ENCODE data around the gene ARF6.
"Not testable (repeated sequence)": the region's sequence is repeated elsewhere in the genome, so short reads cannot be mapped to it uniquely, and the experiment has no call there.

ARF6 gene

GRCh38 chr14:49892636-49893308 is at the start of gene ARF6:
TSS of gene ARF6 (plus strand) at chr14:49893082. CDS start at chr14:49893737, 655 bp downstream.
- DNase-seq (ENCODE audit: low spot score): peak; percentile 96

GRCh38 chr14:49849213-49849847 is 43.6 kb upstream of the ARF6 start:
- no peak for DNase-seq (ENCODE audit: low spot score)

- no peak for DNase-seq (ENCODE audit: low spot score)
Measured at GRCh38 chr14:49851813-49852212, 41.1 kb upstream of the ARF6 start.

GRCh38 chr14:49852301-49853157 is 40.4 kb upstream of the ARF6 start, which contains the start of gene NEMF:
TSS of gene NEMF (minus strand) at chr14:49852788. CDS start at chr14:49852753, 35 bp downstream.
- peak; percentile 97 for DNase-seq (ENCODE audit: low spot score)

GRCh38 chr14:49853158-49853477 is 39.8 kb upstream of the ARF6 start:
- DNase-seq (ENCODE audit: low spot score): no peak

GRCh38 chr14:49853572-49854375 is 39.1 kb upstream of the ARF6 start:
- DNase-seq (ENCODE audit: low spot score): peak; percentile 74

GRCh38 chr14:49857427-49858003 is 35.4 kb upstream of the ARF6 start:
- DNase-seq (ENCODE audit: low spot score): peak; percentile 66

- DNase-seq (ENCODE audit: low spot score): no peak
Measured at GRCh38 chr14:49858383-49858782, 34.5 kb upstream of the ARF6 start.

GRCh38 chr14:49860988-49861698 is 31.7 kb upstream of the ARF6 start:
- no peak for DNase-seq (ENCODE audit: low spot score)

GRCh38 chr14:49861699-49862088 is 31.2 kb upstream of the ARF6 start:
- DNase-seq (ENCODE audit: low spot score): no peak

- DNase-seq (ENCODE audit: low spot score): peak; percentile 88
Measured at GRCh38 chr14:49862089-49862673, 30.7 kb upstream of the ARF6 start.

- no peak for DNase-seq (ENCODE audit: low spot score)
Measured at GRCh38 chr14:49863487-49864281, 29.2 kb upstream of the ARF6 start.

- DNase-seq (ENCODE audit: low spot score): peak; percentile 71
Measured at GRCh38 chr14:49865431-49865859, 27.4 kb upstream of the ARF6 start.

- DNase-seq (ENCODE audit: low spot score): peak; percentile 87
Measured at GRCh38 chr14:49867831-49868719, 24.8 kb upstream of the ARF6 start.

GRCh38 chr14:49868720-49869114 is 24.2 kb upstream of the ARF6 start:
- peak; percentile 32 for DNase-seq (ENCODE audit: low spot score)

- DNase-seq (ENCODE audit: low spot score): no peak
Measured at GRCh38 chr14:49870908-49871307, 22.0 kb upstream of the ARF6 start.

GRCh38 chr14:49873548-49873947 is 19.3 kb upstream of the ARF6 start:
- DNase-seq (ENCODE audit: low spot score): not testable (repeated sequence)

- no peak for DNase-seq (ENCODE audit: low spot score)
Measured at GRCh38 chr14:49875640-49876198, 17.2 kb upstream of the ARF6 start.

Measured in pons (tissue), 1 donor.